ENCODE measurements around the gene RAB4A.

RAB4A gene

GRCh38 chr1:229270547-229271447 lies at the start of gene RAB4A:
TSS of gene RAB4A (plus strand) at chr1:229271111. CDS start at chr1:229271340, 229 bp downstream.
- peak; percentile 69 for DNase-seq

GRCh38 chr1:229222081-229222480 lies 48.8 kb upstream of the RAB4A start:
- DNase-seq: no peak

- no peak for DNase-seq
These were observed 47.4 kb upstream of the RAB4A start for GRCh38 chr1:229223498-229223897.

GRCh38 chr1:229224308-229224707 lies 46.6 kb upstream of the RAB4A start:
- DNase-seq: no peak

GRCh38 chr1:229225331-229225782 lies 45.6 kb upstream of the RAB4A start:
- no peak for DNase-seq

- no peak for DNase-seq
These were observed 44.1 kb upstream of the RAB4A start for GRCh38 chr1:229226796-229227195.

- peak; percentile 78 for DNase-seq
These were observed 43.5 kb upstream of the RAB4A start for GRCh38 chr1:229227298-229227919.

- no peak for DNase-seq
These were observed 42.4 kb upstream of the RAB4A start for GRCh38 chr1:229228522-229228921.

GRCh38 chr1:229229137-229229720 lies 41.7 kb upstream of the RAB4A start:
- no peak for DNase-seq

- no peak for DNase-seq
These were observed 41.2 kb upstream of the RAB4A start for GRCh38 chr1:229229721-229230139.

GRCh38 chr1:229230140-229230892 lies 40.6 kb upstream of the RAB4A start:
- DNase-seq: no peak

GRCh38 chr1:229230893-229231753 lies 39.8 kb upstream of the RAB4A start:
- no peak for DNase-seq

- no peak for DNase-seq
These were observed 39.2 kb upstream of the RAB4A start for GRCh38 chr1:229231754-229232119.

- no peak for DNase-seq
These were observed 35.9 kb upstream of the RAB4A start for GRCh38 chr1:229234870-229235472.

- no peak for DNase-seq
These were observed 33.6 kb upstream of the RAB4A start for GRCh38 chr1:229237320-229237719.

GRCh38 chr1:229238231-229238630 lies 32.7 kb upstream of the RAB4A start:
- no peak for DNase-seq

GRCh38 chr1:229238674-229239415 lies 32.1 kb upstream of the RAB4A start:
- DNase-seq: no peak

- no peak for DNase-seq
These were observed 30.4 kb upstream of the RAB4A start for GRCh38 chr1:229240532-229240931.

- DNase-seq: no peak
These were observed 29.5 kb upstream of the RAB4A start for GRCh38 chr1:229241390-229241789.

GRCh38 chr1:229243638-229244037 lies 27.3 kb upstream of the RAB4A start:
- DNase-seq: no peak

GRCh38 chr1:229244091-229244490 lies 26.8 kb upstream of the RAB4A start:
- DNase-seq: no peak
